HG02610 (cell line): ENCODE measurements around the gene SPACA9.

Source experiments
- ATAC-seq: cut with Tn5 transposase; IDR thresholded peaks from one replicate; pipeline ENCODE4 v1.9.1; 2021; ENCODE audit warnings: mild to moderate bottlenecking, moderate library complexity; ENCODE audit not compliant: unreplicated experiment

SPACA9 gene

DNA sequence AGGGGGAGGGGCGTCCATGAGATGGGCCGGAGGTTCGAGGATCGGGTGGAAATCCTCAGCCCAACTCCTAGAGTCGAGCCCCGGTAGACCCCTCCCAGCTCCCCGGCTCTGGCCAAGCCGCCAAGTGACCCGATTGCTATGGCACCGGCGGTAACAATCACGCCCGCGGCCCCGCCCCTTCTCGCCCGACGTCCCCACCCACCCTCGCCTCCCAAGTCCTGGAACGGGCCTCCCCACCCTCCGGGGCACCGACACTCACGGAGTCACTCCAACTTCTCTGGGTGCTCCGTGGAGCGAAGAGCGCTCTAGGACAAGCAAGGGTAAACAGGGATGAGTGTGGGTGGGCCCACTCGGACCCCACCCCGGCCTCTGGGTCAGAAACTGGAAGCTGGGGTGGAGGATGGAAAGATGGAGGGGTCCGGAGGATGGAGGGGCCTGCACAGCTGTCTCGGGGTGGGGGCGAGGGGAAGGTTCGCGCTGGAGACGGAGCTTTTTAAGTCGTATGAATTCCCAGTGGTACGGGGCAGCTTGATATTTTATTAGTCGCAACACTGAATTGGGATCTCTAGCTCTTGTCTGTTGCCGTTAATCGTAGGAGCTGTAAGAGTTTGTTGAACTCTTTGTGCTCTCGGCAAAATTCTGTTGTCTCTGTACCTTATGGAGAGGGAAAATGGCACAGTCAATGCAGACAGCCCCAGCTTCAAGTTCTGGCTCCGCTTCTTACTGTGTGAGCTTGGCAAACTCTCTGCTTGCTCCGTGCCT, at the start of gene SPACA9:
SPACA9 (plus strand) TSS at position 204 of the 762 bp plus-strand sequence. CDS start 5,050 bp downstream, outside the sequence.
- ATAC-seq, result no peak

DNA sequence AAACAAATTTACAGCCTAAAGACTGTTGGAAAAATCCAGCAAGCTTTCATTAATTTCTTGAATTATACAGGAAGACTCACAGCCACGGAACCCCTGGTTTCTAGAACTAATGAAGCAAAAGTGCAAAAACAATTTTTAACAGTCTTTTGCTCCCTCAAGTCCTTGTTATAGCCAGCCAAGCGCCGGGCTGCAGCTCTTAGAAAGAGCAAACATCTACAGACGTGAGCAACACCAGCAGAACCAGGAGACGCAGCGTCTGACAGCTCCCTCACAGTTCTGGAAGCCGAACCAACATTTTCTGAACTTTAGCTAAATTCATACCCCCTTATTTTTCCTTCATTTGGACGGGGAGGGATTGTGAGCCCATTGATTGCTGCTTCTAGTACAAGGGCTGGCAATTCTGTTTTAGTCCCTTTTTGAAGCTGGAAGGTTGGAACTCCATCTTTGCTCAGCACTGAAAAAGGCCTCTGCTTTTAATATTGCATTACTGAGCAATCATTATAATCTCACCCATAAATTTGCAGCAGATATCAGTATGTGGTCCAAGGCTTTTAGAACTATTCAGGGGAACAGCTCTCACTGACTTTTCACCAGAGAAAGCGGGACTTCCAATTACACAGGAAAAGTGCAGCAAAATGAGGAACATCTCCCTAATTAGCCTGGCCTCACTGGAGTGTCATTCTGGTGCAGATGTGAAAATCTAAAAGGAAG, 46.4 kb upstream of the SPACA9 start:
- ATAC-seq, result no peak

DNA sequence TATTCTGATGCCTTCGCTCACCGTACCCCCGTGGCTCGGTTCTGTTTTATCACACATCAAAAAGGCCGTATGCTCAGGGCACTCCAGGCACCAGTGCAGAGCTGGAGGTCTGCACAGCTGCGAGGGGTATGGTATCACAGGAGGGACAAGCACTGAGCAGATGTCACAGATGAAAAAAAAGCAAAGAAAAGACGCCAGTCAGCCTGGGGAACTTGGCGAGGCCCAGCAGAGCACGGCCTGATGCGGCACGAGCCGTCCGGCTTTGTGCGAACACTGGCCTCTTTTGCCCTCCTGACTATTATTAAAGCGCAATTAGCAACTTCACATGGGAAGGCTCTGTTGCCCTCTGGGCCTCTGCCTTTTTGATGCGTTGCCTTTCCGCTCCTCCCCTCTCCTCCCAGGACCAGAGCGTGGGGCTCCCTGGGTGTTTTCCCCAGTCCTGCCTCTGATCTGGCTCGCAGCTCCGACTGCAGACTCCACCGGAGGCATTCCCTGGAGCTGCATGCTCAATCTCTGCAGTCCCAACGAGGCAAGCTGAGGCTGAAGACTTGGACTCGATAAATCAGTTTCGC, 45.1 kb upstream of the SPACA9 start:
- no peak for ATAC-seq

DNA sequence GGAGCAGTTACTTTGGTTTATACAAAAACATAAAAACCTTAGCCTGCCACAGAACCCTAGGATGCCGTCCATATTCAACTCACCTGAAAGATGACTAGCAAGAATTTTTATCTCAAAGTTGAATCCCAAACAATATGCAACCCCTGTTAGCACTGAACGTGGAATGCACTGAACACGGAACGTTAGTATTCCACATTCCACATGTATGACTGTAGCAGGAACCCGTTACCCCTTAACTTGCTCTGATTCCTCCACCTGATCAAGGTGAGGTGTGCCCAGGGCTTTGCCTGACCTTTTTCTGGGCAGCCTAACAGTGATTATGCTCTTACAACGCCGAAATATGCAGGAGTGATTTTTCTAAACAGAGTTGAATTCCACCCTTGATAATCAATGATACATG, 44.4 kb upstream of the SPACA9 start:
- ATAC-seq, result no peak

DNA sequence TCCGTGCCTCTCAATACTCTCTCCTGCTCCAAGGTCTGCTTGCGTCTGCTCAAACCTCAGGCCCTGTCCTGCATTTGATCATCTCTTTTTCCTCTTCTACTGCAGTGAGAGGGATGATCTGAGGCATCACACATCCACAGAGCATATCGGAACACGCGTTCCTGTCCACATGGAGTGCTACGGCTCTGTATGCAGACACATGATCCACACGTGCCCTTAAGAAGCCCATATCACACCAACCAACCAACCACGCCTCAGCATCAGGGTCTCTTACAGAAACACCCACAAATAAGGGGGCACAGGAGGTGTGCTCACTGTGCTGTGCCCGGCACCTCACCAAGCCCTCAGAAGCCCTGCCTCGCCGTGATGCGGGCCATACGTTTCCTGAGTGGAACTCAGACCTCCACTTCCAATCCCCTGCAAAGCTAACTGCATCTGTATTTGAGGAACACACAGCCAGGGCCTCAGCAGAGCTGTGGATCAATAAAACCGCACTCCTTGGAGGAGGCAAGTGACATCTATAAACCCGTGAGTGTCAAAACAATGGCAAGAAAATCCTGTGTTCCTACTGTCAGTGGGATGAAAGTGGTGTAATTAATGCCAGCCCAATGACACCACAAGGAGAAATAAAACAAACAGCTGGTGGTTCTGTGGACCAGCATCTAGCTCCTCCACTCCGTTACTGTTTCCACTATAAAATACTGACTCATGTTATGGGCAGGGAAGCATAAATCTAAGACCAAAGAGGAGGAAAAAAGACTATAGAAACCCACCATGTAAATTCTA, 41.0 kb upstream of the SPACA9 start:
- ATAC-seq, result no peak

DNA sequence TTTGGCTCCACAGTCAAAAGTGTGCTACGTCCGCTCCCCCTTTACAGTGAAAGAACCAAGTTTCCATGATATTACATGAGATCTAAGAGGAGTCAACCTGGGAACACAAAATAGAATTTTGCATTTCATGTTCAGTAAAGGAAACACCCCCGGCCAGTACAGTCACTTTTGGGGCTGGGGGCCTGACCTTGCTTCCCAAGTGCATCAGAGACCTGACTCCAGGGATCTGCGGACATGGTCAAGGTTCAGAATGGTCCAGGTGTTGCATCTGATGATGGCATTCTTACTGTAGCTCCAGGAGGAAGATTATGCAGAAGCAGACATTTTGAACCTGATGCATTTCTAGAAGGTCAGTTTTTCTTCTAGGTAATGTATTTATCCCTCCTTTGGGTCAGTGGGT, 40.4 kb upstream of the SPACA9 start:
- ATAC-seq, result no peak

DNA sequence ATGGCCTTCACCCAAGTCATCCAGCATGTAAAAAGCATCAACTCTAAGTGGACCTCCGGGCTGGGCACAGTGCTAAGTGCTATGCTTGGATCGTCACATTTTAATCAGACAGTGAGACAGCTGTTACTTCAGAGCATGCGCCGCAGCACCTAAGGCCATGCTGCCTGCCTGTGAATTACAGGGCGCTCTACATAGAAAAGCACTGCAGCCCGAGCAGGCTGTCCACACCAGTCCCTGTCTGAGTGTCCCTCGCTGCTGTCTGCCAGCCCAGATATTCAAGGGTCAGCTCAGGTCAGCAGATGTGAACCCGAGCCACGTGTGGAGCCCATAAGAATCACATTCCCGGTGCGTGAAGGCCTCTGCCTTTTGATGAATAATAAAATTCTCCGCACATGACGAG, 37.7 kb upstream of the SPACA9 start:
- no peak for ATAC-seq

DNA sequence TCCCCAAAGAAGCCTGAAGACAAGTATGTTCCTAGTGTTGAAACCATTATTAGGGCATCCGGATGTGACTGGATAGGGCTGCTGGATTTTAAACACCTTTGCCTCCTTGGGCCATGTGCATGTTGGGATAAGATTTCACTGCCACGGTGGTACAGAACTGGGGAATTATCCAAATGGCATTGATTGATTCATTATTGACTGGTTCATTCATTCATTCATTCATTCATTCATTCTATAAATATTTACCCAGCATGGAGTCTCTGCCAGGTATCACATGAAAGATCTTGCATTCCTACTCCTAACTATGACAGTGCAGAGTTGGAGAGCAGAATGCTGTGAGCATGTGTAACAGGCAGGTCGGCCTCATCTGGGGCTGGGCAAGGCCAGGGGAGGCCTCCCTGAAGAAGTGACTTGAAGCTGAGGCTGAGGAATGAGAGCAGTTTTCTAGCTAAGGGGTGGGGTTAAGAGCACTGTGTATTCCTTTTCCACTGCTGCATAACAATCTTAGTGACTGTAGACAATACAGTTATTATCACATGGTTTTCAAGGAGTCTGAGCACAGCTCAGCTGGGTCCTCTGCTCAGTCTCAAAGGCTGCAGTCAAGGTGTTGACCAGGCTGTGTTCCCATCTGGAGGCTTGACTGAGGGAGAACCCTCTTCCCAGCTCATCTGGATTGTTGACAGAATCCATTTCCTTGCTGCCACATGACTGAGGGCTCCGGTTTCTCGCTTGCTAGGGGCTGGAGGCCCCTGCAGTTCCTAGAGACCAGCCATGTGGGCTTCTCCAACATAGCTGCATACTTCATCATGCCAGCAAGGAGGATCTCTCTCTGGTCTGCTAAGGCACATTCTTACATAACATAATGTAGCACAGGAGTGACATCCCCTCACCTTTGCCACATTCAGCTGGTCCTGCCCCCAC, 36.3 kb upstream of the SPACA9 start:
- ATAC-seq, result no peak

DNA sequence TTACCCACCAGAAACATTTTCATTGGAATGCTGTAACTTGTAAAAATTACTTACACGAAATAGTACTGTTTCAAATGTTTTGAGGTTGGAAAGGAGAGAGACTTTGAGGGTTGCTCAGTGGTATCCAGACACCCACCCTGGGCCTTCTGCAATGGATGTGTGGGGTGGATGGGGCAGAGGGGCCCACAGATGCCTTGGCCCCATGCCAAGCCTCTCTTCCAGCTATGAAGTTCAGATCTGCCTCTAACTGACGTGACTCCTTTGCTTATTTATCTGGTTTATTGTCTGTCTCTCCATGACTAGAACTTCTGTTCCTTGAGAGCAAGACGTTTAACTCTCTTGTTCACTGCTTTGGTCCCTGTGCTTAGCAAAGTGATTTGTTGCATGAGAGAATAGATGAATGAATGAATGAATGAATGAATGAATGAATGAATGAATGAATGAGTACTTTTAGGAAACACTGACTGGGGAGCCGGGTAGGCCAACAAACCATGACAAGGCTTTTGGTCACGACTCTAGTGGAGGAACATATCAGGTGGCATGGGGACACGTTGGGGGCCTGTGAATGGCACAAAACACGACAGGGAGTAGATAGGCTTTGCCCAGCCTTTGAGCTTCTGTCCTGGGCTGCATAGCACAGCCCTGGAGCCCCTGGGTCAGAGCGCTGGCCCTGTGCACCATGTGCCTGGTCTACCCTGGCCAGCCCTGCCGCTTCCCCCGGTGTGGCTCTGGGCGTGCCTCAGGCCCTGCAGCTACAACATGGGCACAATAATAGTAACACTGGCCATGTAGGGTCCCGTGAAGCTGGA, 32.4 kb upstream of the SPACA9 start:
- ATAC-seq, result no peak

DNA sequence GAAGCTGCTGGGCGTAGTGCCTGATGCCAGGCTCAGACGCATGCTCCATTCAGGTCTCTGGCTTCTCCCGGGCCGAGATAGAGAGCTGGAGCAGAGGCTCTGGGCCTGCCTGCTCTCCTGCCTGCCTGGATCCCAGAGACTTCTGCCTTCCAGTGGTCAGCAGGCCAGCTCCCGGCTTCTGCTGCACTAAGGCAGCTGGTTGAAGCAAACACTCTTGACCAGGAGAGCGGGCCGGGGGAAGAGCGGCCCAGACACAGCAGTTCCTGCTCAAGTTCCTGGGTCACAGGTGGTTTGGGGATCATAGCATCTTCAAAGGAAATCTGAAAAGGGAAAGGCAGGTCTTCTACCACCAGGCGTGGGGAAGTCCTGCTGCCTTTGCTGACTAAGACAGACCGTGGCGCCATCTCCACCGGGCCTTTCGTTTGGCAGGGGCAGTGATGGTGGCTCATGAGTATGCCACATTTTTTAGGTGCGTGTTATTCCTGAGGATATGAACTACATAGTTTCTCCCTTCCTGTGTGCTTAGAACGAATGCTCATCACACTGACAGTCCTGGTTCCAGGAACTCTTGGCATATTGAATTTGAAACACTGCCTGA, 31.7 kb upstream of the SPACA9 start:
- no peak for ATAC-seq

DNA sequence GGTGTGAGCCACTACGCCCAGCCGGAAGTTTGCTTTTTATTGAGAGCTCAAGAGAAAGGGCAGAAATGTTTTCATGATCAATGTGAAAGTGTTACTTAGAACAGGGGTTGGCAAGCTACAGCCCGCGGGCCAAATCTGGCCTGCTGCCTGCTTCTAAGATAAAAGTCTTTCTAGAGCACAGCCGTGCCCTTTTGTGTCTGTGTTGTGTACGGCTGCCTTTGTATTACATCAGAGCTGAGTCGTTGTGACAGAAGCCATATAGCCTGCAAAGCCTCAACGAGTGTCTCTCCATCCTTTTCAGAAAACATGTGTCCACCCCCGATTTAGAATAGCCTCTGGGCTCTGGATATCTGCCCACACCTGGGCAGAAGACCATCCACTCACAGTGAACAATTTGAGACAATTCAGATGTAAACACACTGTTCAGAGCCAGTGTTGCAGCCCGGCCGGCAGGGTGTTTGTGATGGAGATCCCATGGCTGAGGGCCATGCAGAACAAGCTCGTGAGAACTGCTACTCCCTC, 29.5 kb upstream of the SPACA9 start:
- no peak for ATAC-seq

DNA sequence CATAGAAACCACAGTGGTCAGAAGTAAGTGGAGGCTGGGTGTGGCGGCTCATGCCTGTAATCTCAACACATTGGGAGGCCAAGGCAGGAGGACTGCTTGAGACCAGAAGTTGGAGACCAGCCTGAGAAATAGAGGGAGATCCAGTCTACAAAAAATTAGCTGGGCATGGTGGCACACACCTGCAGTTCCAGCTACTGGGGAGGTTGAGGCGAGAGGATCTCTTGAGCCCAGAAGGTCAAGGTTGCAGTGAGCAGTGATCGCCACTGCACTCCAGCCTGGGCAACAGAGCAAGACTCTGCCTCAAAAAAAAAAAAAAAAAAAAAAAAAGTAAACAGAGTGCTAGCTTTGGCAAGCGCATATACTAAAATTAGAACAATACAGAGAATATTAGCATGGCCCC, 25.2 kb upstream of the SPACA9 start:
- ATAC-seq, result no peak

DNA sequence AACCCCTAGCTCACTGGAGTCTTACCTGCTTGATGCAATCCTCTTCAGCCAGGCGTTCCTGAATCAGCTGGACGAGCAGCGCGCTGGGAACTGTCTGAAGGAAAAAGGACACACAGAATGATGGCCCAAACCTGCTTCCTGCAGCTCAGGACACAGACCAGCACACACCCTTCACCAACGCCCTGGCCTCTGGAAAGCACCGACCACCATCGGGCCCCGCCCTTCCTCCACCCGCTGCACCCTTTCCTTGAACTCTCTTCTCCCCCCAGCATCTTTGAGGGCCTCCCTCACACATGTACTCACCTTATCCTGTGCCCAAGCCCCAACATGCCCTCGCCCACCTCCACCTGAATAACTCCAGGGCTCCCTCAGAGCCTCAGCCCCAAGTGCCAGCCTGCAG, 23.9 kb upstream of the SPACA9 start:
- ATAC-seq, result no peak

DNA sequence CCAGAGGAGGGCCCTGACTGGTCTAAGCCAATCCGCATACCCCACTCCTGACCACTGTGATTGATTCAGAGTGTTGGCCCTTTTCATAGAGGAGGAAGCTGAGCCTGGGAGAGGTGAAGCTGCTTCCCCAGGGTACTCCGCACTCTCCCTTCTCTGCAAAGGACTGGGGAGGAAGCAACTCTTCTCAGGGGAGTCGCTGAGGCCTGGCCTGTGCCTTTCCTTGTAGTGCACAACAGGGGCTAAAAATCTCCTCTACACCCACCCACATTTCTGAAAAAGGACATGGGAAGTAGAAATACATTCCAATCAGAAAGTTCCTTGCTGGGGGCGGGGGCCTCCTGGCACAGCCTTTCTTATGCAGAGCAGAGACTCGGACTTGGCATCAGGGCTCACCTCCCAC, 22.8 kb upstream of the SPACA9 start:
- no peak for ATAC-seq

DNA sequence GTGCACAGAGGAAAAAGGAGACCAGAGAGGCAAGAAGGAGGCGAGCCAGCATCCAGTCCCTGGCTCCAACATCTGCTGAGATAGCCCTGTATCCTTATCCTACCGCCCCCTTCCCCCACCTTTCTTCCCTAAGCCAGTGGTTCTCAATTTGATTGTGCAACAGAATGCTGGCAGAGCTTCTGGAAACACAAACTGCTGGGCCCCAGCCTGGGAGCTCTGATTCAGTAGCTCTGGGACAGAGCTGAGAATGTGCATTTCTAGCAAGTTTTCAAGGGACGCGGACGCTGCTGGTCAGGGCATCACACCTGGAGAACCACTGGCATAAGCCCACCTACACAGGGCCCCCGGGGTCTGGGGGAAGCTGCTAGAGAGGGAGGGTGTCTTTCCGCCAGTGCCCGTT, 21.7 kb upstream of the SPACA9 start:
- ATAC-seq, result no peak

DNA sequence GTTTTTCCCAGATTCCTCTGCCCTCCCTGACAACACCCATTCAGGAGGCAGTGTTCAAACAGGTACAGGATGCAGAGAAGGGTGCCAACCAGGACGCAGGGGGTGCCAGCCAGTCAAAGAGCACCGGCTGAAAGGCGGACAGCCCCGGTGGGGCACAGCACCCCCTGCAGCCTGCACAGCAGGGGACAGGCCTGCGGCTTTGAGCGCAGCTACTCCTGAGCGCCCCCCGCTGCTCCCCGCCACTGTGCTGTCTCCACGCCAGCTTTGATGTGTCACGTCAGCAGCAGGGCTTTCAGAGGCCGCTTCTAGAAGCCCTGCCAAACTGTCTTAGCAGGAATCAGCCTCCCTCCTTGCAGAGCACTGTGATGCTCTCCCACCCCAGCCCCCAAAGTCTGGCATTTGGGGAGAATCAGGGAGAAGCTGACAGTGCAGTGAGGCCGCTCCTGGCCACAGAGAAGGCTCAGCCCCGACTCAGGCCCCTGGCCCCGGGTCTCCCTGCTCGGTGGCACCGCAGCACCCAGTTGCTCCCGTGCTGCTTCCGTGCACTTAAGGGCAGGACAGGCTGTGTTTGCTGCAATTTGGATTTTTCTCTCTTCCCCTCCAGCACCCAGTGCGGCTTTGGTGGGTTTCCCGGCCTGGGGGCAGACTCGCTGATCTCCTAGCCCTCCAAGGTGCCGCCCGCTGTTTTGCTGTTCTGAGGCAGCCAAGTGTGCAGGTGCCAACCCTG, 20.9 kb upstream of the SPACA9 start:
- ATAC-seq, result no peak

DNA sequence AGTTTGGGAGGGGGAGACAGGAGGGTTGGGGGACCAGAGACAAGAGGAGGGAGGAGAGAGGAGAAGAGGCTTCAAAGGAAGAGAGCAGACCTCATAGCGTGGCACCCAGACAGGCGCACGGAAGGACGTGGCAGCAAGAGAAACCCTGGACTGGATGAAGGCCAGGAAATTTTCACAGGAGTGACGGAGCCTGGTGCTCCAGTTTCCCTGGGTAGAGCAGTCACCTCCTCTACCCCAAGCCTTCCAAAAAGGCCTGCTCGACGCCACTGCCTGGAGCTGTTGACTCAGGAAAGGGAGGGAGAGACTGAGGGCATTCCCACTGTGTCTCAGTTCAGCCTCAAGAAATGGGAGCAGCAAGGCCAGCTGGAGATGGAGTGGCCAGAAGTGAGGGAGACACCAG, 19.9 kb upstream of the SPACA9 start:
- ATAC-seq, result no peak

DNA sequence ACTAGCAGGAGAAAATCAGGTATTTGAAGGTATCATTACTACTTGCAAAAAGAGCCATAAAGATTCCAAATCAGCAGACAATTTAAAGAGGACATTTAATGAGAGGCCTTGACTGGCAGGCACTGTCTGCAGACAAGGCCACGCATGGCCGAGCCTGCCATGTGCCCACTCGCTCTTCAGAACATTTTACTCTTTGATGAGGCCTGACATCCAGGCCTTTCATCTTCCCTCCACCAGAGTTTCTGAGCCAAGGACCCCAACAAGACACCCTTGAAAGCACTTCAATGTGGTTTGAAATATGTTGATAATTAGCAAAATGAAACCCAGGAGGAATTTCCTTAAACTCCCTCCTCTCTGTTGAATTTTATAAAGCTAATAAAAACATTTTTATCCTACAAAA, 17.0 kb upstream of the SPACA9 start:
- no peak for ATAC-seq
